D721Med (cell line): ENCODE data around the gene GLIS1.

Experiments used
- DNase-seq: peaks from one replicate; pipeline ENCODE4 v3.0.0; 2011; ENCODE audit warnings: low spot score; ENCODE audit not compliant: insufficient read length
- FAIRE-seq: peaks from 2 replicates; lab custom pipeline; 2011; peaks lifted over from hg19 to GRCh38; lab: Jason Lieb, UNC
- TF ChIP-seq, protein P1 (sequence below): IDR thresholded peaks from 2 replicates; pipeline ENCODE4 v1.5.1; 2012; ENCODE audit warnings: mild to moderate bottlenecking, control low read depth; ENCODE audit not compliant: insufficient read depth; ENCODE audit errors: missing control alignments

Gene GLIS1

GRCh38 chr1:53554592-53555305 lies 184.2 kb downstream of the GLIS1 start:
- FAIRE-seq (no peak), DNase-seq (no peak)
- TF ChIP-seq, protein P1, sequence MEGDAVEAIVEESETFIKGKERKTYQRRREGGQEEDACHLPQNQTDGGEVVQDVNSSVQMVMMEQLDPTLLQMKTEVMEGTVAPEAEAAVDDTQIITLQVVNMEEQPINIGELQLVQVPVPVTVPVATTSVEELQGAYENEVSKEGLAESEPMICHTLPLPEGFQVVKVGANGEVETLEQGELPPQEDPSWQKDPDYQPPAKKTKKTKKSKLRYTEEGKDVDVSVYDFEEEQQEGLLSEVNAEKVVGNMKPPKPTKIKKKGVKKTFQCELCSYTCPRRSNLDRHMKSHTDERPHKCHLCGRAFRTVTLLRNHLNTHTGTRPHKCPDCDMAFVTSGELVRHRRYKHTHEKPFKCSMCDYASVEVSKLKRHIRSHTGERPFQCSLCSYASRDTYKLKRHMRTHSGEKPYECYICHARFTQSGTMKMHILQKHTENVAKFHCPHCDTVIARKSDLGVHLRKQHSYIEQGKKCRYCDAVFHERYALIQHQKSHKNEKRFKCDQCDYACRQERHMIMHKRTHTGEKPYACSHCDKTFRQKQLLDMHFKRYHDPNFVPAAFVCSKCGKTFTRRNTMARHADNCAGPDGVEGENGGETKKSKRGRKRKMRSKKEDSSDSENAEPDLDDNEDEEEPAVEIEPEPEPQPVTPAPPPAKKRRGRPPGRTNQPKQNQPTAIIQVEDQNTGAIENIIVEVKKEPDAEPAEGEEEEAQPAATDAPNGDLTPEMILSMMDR: no peak

- FAIRE-seq: no peak
- no peak for DNase-seq
- TF ChIP-seq, protein P1: peak; percentile 2
These were observed 185.0 kb downstream of the GLIS1 start for GRCh38 chr1:53553734-53554509.

DNA sequence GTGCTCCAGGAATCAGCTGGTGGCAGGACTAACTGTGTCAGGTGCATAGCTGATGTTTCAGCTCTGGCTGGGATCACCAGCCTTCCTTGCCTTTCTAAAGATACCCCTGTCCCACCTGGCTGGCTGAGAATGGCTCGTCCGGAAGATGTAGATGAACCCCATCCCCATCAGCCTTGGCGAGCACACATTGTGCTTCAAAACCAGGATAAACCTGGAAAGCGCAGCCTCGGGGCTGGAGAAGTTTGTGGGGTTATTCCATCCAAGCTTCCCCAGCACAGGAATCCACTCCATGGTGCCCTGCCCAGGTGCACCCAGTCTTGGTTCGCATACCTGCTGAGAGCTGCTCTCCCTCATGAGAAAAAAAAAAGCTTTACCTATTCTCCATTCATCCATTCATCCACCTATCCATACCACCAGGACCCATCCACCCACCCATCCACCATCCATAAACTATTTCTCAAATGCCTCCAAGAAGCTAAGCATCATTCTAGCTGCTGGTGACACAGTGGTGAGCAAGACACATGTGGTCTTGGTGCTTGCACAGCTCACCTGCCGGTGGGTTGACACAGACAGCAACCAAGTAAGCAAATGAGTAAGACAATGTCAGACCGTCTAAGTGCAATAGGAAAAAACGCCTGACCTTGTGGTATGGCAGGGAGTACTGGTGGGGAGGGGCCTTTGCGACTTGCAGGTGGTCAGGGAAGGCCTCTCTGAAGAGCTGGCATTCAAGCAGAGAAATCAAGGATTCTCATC lies 185.8 kb downstream of the GLIS1 start:
- FAIRE-seq: no peak
- TF ChIP-seq, protein P1: no peak
- no peak for DNase-seq

DNA sequence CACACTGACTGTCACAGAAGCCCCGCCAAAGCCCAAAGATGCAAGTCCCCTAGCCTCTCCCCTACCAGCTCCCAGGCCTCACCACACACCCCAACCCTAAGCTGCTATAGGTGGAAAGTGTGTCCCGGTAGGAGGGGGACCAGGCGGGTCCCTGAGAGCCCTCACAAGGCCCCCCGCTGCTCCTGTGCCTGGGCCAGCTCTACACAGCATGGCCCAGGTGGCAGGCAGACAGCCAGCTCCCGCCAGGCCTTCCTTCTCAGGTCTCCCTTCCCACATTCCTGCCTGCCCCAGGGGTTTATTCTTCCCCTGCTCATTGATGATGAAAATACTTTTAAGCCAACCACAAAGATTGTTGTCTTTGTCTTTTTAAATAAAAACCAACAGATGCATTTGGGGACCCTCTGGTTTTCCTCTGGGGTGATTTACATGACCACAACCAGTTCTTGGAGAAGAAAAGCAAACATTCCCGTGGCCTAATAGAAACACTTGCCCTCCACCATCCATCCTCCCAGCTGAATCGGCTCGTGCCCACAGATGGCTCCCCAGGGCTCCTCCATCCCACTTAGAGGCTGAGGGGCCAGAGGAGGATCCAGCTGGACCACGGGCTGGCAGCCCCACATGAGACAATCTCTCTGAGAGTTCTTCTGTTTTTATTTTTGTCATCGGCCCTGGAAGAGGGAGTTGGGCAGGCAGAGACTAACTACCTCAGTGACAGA lies 186.7 kb downstream of the GLIS1 start:
- no peak for FAIRE-seq
- no peak for DNase-seq
- TF ChIP-seq, protein P1: no peak

- TF ChIP-seq, protein P1: no peak
- no peak for DNase-seq
- no peak for FAIRE-seq
These were observed 187.5 kb downstream of the GLIS1 start for GRCh38 chr1:53551428-53551995.

DNA sequence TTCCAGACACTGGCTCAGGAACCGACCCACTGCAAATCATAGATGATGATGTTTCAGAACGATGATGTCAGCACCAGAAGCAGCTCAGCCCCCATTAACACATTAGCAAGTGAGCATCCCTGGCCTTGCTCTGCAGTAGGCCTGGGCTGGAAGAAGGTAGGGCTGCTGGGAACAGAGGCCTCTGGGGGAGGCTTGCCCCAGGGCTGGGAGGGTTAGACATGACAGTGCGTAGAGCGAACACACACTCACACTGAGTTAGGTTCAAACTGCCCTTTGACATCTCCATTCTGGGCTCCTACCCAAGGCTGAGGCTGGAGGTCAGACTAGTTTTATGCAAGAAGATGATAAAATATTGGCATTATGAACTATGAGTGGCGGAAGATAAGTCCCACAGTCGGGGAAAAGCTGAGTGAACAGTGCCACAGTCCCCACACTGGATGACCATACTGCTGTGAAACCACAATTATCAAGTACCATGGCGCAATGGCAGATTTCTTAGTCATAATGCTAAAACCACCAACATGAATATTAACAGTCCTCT lies 188.7 kb downstream of the GLIS1 start:
- DNase-seq (no peak), FAIRE-seq (no peak)
- TF ChIP-seq, protein P1: no peak
